GM12873 (cell line): ENCODE data around the gene SMCO2.

Experiments used
- TF ChIP-seq, protein P1 (sequence below): IDR thresholded peaks from 2 replicates; pipeline ENCODE4 v1.5.1; 2012; ENCODE audit warnings: low read depth, mild to moderate bottlenecking, moderate library complexity, low read length, control low read depth; ENCODE audit not compliant: insufficient read depth; ENCODE audit errors: missing control alignments

The SMCO2 gene

DNA sequence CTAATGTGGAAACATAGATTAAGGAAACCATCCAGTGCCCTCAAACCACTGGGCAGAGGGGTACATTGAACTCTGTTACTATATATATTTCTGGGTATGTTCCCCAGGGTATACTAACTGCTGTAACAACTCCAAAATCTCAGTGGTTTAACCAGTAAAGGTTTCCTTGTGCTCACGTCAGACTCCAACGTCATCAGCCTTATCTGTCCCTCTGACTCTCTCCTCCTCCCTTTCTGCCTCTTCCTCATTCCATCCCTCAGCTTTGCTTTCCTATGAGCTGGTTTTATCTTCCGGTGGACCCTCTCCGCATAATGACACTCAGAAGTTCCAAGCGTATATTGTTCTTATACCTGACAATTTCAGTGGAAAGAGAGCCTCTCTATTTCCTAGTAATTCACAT, 21.2 kb upstream of the SMCO2 start:
- TF ChIP-seq, protein P1, sequence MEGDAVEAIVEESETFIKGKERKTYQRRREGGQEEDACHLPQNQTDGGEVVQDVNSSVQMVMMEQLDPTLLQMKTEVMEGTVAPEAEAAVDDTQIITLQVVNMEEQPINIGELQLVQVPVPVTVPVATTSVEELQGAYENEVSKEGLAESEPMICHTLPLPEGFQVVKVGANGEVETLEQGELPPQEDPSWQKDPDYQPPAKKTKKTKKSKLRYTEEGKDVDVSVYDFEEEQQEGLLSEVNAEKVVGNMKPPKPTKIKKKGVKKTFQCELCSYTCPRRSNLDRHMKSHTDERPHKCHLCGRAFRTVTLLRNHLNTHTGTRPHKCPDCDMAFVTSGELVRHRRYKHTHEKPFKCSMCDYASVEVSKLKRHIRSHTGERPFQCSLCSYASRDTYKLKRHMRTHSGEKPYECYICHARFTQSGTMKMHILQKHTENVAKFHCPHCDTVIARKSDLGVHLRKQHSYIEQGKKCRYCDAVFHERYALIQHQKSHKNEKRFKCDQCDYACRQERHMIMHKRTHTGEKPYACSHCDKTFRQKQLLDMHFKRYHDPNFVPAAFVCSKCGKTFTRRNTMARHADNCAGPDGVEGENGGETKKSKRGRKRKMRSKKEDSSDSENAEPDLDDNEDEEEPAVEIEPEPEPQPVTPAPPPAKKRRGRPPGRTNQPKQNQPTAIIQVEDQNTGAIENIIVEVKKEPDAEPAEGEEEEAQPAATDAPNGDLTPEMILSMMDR, result no peak

DNA sequence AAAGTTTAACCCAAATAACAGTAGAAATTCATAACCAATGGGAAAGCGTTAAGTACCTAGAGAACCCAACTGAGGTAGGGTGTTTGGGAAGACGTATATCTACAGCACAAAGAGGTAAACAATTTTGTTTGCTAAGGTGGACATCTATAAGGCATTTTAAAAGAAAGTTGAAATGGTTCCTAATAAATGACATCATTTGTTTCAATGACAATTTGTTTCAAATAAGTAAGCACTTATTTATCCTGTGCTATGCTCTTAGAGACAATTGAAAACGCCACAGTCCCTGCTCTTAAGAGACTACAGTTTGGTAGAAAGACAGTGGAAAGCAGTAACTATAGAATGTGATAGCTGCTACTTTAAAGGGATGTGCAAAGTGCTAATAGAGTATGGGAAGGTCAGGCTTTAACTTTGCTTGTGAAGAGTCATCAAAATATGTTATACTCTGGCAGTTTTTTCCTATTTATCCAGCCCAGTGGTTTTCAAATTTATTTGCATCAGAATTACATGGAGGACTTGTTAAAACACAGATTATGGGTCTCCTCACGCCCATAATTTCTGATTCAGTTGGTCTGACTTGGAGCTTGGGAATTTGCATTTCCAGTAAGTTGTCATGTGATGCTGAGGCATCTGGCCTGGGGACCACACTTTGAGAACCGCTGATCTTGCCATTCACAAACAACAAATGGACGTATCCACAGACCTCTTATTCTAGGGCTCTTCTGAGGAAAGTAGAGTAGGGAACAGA, 19.6 kb upstream of the SMCO2 start:
- TF ChIP-seq, protein P1, result no peak

DNA sequence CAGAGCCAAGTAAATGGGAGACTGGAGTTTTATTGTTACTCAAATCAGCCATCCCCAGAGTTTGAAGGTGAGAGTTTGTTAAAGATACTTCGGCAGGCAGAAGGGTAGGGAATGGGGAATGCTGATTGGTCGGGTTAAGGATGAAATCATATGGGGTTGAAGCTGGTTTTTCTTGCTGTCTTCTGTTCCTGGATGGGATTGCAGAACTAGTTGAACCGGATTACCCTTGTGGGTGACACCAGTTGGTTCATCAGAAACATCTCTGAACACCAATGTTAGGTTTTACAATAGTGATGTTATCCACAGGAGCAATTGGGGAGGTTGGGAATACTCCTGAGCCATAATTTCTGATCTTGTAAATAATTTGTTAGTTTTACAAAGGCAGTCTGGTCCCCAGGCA, 18.7 kb upstream of the SMCO2 start:
- TF ChIP-seq, protein P1, result no peak

DNA sequence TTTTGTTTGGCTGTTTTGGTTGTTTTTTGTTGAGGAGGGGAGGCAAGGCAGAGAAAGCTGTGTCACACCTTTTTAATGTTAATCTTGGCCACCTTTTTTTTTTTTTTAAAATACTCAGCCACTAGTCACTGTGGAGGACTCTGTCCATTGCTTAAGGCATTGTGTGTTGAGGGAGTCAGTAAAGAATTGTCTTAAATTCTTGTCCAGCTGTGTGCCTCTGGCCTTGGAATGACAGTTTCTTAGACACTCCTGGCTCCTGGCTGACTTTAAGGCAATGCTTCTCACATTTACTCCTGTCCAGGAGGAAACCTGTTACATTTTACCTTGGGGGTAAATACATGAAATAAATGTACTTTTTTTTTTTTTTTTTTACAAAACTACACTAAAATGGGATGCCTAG, 18.1 kb upstream of the SMCO2 start:
- TF ChIP-seq, protein P1, result no peak

DNA sequence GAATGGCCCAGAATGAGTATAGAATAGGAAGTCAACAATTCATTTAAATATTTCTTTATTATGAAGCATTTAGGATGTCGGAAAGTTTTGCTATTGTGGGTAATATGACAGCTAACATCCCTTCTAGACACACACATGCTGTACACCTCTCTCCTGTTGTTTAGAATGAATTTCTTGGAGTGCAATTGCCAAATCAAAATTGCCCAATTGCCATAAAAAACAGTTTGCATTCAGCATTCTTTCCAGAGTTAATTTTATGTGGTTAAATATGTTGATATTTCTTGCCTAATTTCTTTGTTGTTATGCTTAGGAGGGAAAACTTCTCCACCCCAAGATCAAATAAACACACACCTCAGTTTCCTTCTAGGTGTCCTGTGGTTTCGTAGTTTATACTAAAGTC, 16.9 kb upstream of the SMCO2 start:
- TF ChIP-seq, protein P1, result no peak

DNA sequence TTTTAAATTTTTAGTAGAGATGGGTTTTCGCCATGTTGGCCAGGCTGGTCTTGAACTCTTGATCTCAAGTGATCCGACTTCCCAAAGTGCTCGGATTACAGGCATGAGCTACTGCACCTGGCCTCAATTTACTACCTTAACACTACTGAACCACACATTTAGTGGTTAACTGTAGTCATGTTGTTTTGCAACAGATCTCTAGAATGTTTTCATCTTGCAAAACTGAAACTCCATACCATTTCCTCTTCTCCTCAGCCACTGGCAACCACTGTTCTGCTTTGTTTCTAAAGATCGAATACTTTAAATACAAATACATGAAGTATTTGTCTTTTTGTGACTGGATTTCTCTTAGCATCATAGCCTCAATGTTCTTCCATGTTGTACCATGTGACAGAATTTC, 15.4 kb upstream of the SMCO2 start:
- TF ChIP-seq, protein P1, result no peak

DNA sequence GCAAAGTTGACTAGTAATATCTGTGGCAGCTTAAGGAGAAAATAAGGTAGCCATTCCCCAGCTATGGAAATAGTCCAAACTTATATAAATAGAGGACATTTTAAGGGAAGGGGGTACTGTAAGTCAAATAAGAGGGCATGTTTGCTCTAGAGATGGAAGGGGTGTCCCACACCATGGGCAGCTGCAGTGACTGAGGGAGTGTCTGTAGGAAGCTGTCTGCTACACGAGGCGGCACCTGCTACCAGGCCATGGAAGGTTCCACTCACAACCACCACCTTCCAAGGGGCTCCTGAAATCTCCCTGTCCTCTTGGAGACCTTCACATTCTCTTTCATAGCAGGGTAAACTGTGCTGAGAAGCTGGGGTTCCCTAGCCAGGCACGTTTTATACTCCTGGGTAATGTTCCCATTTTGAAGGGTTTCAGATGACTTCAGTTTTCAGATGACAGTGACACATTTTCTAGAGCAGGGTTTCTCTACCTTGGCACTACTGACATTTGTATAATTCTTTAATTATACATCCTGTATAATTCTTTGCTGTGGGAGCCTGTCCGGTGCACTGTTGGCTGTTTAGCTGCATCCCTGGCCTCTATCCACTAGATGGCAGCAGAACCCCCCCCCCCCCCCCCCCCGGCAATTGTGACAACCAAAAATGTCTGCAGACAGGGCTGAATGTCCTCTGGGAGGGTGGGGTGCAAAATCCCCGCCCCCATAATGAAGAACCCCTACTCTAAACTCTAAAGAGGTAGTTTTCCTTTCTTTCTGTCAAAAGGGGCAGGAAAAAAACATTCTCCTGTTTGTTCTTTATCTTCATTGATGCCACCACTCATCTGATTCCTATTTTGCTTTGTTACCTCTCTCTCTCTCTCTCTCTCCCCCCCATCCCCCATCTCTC, 11.6 kb upstream of the SMCO2 start:
- TF ChIP-seq, protein P1, result peak; percentile 59
